ENCODE results near the gene SERPINA4.
"Not testable (repeated sequence)": the region's sequence is repeated elsewhere in the genome, so short reads cannot be mapped to it uniquely, and the experiment has no call there.

Gene SERPINA4

DNA sequence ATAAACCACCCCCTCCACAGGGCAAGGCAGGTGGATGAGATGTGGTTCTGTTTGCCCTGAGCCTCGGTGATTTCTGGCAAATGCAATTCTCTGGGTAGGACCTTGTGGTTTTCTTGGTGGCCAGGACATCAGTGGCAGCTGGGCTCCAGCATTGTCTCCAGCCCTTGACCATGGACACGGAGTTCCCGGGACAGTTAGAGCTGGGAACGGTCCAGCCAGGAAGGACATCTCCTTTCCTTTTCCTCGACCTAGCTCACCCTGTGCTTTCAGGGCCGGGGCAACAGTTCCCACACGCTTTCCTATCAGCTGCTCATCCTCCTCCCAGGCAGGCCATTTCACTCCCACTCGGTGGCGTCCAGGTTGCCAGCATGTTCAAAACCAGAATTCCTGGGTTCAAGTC is 9.2 kb downstream of the SERPINA4 start:
- H3K27me3 ChIP-seq (ENCODE audit: insufficient read depth, insufficient read length): no peaks in the 10 kb centered on the region
- H3K9ac ChIP-seq (ENCODE audit: insufficient read length, low read depth): no peak overlapping the region
- TF ChIP-seq YY1 (IDR thresholded peaks at IDR 0.05; ENCODE audit: insufficient read depth, insufficient read length) (no peak), ZNF274 (IDR thresholded peaks at IDR 0.05; ENCODE audit: low read depth, low read length) (no peak), SUZ12 (IDR thresholded peaks at IDR 0.05; ENCODE audit: extremely low read depth, insufficient read depth, insufficient read length) (no peak)
- no peaks in the 10 kb centered on the region for H3K4me1 ChIP-seq (ENCODE audit: insufficient read depth, insufficient read length)
- no peaks in the 10 kb centered on the region for H3K36me3 ChIP-seq (ENCODE audit: insufficient read depth, insufficient read length, low read length)
- no peak overlapping the region for H3K4me3 ChIP-seq (ENCODE audit: insufficient read length, low read depth)
- H3K9me3 ChIP-seq (ENCODE audit: insufficient read depth, low read length): no peaks in the 10 kb centered on the region
- no peak for DNase-seq (ENCODE audit: low read depth, low spot score)

GRCh38 chr14:94571395-94571794 is 10.2 kb downstream of the SERPINA4 start:
- Histone ChIP-seq H3K27me3 (ENCODE audit: insufficient read depth, insufficient read length) (no peaks in the 10 kb centered on the region), H3K9ac (ENCODE audit: insufficient read length, low read depth) (no peak overlapping the region), H3K36me3 (ENCODE audit: insufficient read depth, insufficient read length, low read length) (no peaks in the 10 kb centered on the region), H3K4me1 (ENCODE audit: insufficient read depth, insufficient read length) (no peaks in the 10 kb centered on the region), H3K4me3 (ENCODE audit: insufficient read length, low read depth) (no peak overlapping the region), H3K9me3 (ENCODE audit: insufficient read depth, low read length) (no peaks in the 10 kb centered on the region)
- no peak for DNase-seq (ENCODE audit: low read depth, low spot score)
- no peak for TF ChIP-seq ZNF274 (IDR thresholded peaks at IDR 0.05; ENCODE audit: low read depth, low read length)
- no peak for TF ChIP-seq SUZ12 (IDR thresholded peaks at IDR 0.05; ENCODE audit: extremely low read depth, insufficient read depth, insufficient read length)
- TF ChIP-seq YY1 (IDR thresholded peaks at IDR 0.05; ENCODE audit: insufficient read depth, insufficient read length): no peak

- no peak for TF ChIP-seq ZNF274 (IDR thresholded peaks at IDR 0.05; ENCODE audit: low read depth, low read length)
- H3K9ac ChIP-seq (ENCODE audit: insufficient read length, low read depth): no peak overlapping the region
- no peak overlapping the region for H3K4me3 ChIP-seq (ENCODE audit: insufficient read length, low read depth)
- H3K36me3 ChIP-seq (ENCODE audit: insufficient read depth, insufficient read length, low read length): no peaks in the 10 kb centered on the region
- no peaks in the 10 kb centered on the region for H3K4me1 ChIP-seq (ENCODE audit: insufficient read depth, insufficient read length)
- H3K27me3 ChIP-seq (ENCODE audit: insufficient read depth, insufficient read length): no peaks in the 10 kb centered on the region
- no peak for DNase-seq (ENCODE audit: low read depth, low spot score)
- H3K9me3 ChIP-seq (ENCODE audit: insufficient read depth, low read length): no peaks in the 10 kb centered on the region
Measured at GRCh38 chr14:94571950-94572349, 10.7 kb downstream of the SERPINA4 start.

GRCh38 chr14:94572637-94573303 is 11.5 kb downstream of the SERPINA4 start:
- Histone ChIP-seq H3K27me3 (ENCODE audit: insufficient read depth, insufficient read length) (no peaks in the 10 kb centered on the region), H3K4me3 (ENCODE audit: insufficient read length, low read depth) (no peak overlapping the region), H3K9ac (ENCODE audit: insufficient read length, low read depth) (no peak overlapping the region), H3K36me3 (ENCODE audit: insufficient read depth, insufficient read length, low read length) (no peaks in the 10 kb centered on the region), H3K4me1 (ENCODE audit: insufficient read depth, insufficient read length) (no peaks in the 10 kb centered on the region), H3K9me3 (ENCODE audit: insufficient read depth, low read length) (no peaks in the 10 kb centered on the region)
- DNase-seq (ENCODE audit: low read depth, low spot score): no peak
- TF ChIP-seq SUZ12 (IDR thresholded peaks at IDR 0.05; ENCODE audit: extremely low read depth, insufficient read depth, insufficient read length): no peak
- no peak for TF ChIP-seq YY1 (IDR thresholded peaks at IDR 0.05; ENCODE audit: insufficient read depth, insufficient read length)
- no peak for TF ChIP-seq ZNF274 (IDR thresholded peaks at IDR 0.05; ENCODE audit: low read depth, low read length)

DNA sequence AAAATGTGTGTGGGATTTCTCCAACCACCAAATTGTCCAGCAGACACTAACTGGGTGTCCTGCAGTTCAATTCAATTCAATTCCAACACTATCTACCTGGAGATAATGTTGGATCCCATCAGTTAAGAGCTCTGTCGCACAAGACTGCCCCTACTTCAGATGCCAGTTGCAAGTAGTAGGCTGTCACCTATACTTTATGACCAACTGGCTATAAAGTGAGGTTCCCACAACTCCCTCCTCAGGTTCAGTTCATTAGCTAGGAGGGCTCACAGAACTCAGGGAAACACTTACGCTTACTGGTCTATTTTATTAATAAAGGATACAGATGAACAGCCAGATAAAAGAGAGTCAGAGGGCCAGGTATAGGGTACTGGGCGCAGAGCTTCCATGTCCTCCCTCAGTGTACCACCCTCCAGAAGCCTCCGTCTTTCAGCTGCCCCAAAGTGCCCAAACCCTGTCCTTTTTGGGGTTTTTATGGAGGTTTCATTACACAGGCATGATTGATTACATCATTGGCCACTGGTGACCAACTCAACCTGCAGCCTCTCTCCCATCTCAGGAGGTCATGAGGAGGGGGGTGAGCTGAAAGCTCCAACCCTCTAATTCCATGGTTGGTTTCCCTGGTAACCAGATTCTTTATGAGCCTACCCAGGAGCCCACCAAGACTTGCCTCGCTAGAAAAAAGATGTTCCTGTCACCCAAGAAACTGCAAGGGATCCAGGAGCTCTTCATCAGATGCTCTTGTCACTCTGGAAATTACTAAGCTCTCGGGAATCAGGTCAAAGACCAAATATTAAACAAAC is 12.4 kb downstream of the SERPINA4 start:
- Histone ChIP-seq H3K36me3 (ENCODE audit: insufficient read depth, insufficient read length, low read length) (no peaks in the 10 kb centered on the region), H3K9me3 (ENCODE audit: insufficient read depth, low read length) (no peaks in the 10 kb centered on the region), H3K4me1 (ENCODE audit: insufficient read depth, insufficient read length) (no peaks in the 10 kb centered on the region), H3K27me3 (ENCODE audit: insufficient read depth, insufficient read length) (no peaks in the 10 kb centered on the region), H3K4me3 (ENCODE audit: insufficient read length, low read depth) (no peak overlapping the region), H3K9ac (ENCODE audit: insufficient read length, low read depth) (no peak overlapping the region)
- no peak for DNase-seq (ENCODE audit: low read depth, low spot score)
- TF ChIP-seq YY1 (IDR thresholded peaks at IDR 0.05; ENCODE audit: insufficient read depth, insufficient read length): no peak
- TF ChIP-seq SUZ12 (IDR thresholded peaks at IDR 0.05; ENCODE audit: extremely low read depth, insufficient read depth, insufficient read length): no peak
- TF ChIP-seq ZNF274 (IDR thresholded peaks at IDR 0.05; ENCODE audit: low read depth, low read length): no peak

- no peak overlapping the region for H3K4me3 ChIP-seq (ENCODE audit: insufficient read length, low read depth)
- H3K27me3 ChIP-seq (ENCODE audit: insufficient read depth, insufficient read length): no peaks in the 10 kb centered on the region
- H3K9me3 ChIP-seq (ENCODE audit: insufficient read depth, low read length): no peaks in the 10 kb centered on the region
- TF ChIP-seq YY1 (IDR thresholded peaks at IDR 0.05; ENCODE audit: insufficient read depth, insufficient read length) (no peak), SUZ12 (IDR thresholded peaks at IDR 0.05; ENCODE audit: extremely low read depth, insufficient read depth, insufficient read length) (no peak), ZNF274 (IDR thresholded peaks at IDR 0.05; ENCODE audit: low read depth, low read length) (no peak)
- no peaks in the 10 kb centered on the region for H3K36me3 ChIP-seq (ENCODE audit: insufficient read depth, insufficient read length, low read length)
- no peak for DNase-seq (ENCODE audit: low read depth, low spot score)
- no peaks in the 10 kb centered on the region for H3K4me1 ChIP-seq (ENCODE audit: insufficient read depth, insufficient read length)
- H3K9ac ChIP-seq (ENCODE audit: insufficient read length, low read depth): no peak overlapping the region
Measured at GRCh38 chr14:94574336-94574735, 13.1 kb downstream of the SERPINA4 start.

DNA sequence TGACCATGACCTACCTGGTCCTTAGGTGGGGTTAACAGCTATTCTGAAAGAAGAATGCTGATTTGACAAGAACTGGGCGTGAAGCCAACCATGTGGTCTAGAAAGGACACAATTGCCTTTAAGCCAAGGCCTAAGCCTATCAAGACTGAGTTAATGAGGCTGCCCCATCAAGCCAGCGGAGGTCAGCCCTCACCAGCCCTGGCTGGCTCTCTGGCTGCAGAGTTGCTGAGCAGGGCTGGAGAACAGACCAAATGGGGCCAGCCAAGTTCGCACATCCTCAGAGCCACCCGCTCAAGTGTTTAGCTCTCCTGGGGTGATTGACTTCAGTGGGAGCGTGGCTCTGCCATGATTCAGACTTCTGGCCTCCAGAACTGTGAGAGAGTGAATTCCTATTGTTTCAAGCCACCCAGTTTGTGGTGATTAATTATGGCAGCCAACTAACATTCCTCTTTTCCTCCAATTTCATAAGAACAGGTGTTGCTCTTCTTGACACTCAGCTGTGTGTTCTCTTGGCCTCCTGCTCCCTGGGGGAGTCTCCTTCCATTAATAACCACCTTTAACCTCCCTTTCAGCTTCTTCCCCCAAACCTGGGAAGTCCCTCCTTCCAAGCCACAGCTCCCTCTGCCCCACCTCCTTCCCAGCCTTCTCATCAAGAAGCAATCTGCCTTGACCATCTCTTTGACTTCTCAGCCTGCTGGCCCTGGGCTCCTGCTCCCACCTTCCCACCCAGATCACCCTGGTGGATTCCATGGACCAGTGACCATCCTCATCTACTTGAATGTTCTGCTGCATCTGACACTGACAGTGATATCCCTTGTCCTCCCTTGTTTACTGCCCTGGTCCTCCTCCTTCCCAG is 14.7 kb downstream of the SERPINA4 start:
- H3K9ac ChIP-seq (ENCODE audit: insufficient read length, low read depth): no peak overlapping the region
- TF ChIP-seq SUZ12 (IDR thresholded peaks at IDR 0.05; ENCODE audit: extremely low read depth, insufficient read depth, insufficient read length): no peak
- DNase-seq (ENCODE audit: low read depth, low spot score): no peak
- no peak overlapping the region for H3K4me3 ChIP-seq (ENCODE audit: insufficient read length, low read depth)
- H3K4me1 ChIP-seq (ENCODE audit: insufficient read depth, insufficient read length): no peaks in the 10 kb centered on the region
- no peaks in the 10 kb centered on the region for H3K9me3 ChIP-seq (ENCODE audit: insufficient read depth, low read length)
- no peaks in the 10 kb centered on the region for H3K27me3 ChIP-seq (ENCODE audit: insufficient read depth, insufficient read length)
- no peaks in the 10 kb centered on the region for H3K36me3 ChIP-seq (ENCODE audit: insufficient read depth, insufficient read length, low read length)

- not testable (repeated sequence) for H3K4me1 ChIP-seq (ENCODE audit: insufficient read depth, insufficient read length); H3K9ac ChIP-seq (ENCODE audit: insufficient read length, low read depth); DNase-seq (ENCODE audit: low read depth, low spot score); H3K4me3 ChIP-seq (ENCODE audit: insufficient read length, low read depth); H3K9me3 ChIP-seq (ENCODE audit: insufficient read depth, low read length); H3K36me3 ChIP-seq (ENCODE audit: insufficient read depth, insufficient read length, low read length); H3K27me3 ChIP-seq (ENCODE audit: insufficient read depth, insufficient read length)
Measured at GRCh38 chr14:94577472-94577871, 16.2 kb downstream of the SERPINA4 start.

Data from NT2/D1 (cell line).